GM23248 (cell line): ENCODE results near the gene HMGN1.

ENCODE experiments used
- EZH2 ChIP-seq: fragments of 200-600 bp; sonication (generic); IDR thresholded peaks from 2 replicates; pipeline ENCODE4 v1.6.1; 2018; ENCODE audit warnings: antibody characterized with exemption, mild to moderate bottlenecking; ENCODE audit not compliant: insufficient read depth, poor library complexity, severe bottlenecking
- EZH2phosphoT487 ChIP-seq: fragments of 200-600 bp; sonication (generic); IDR thresholded peaks from 2 replicates; pipeline ENCODE4 v1.6.1; 2018; ENCODE audit warnings: antibody characterized with exemption, moderate library complexity, mild to moderate bottlenecking, low read depth; ENCODE audit not compliant: insufficient read depth

- TF ChIP-seq EZH2phosphoT487 (no peak), EZH2 (no peak)
Observed at GRCh38 chr21:39347537-39347936, 1.4 kb downstream of the HMGN1 start.
